H1 (cell line): ENCODE results near the gene OPCML.

Source experiments
- BACH1 ChIP-seq: IDR thresholded peaks from 2 replicates; pipeline ENCODE4 v1.6.1; 2012; ENCODE audit warnings: low read length, improper control_type of control experiment
- EP300 ChIP-seq, 2 experiments: IDR thresholded peaks; 1 replicate in 1 of 2; 2 replicates in 1 of 2; pipeline ENCODE4 v1.6.1; 2011 to 2012; ENCODE audit warnings: low read depth in 2 of 2, low read length in 2 of 2, mild to moderate bottlenecking in 2 of 2, borderline replicate concordance in 1 of 2, inconsistent platforms in 1 of 2, moderate library complexity in 1 of 2
- EZH2 ChIP-seq: fragments of 200-600 bp; sonication (generic); IDR thresholded peaks from 2 replicates; pipeline ENCODE4 v1.7.1; 2012; ENCODE audit warnings: low read depth, mild to moderate bottlenecking, moderate library complexity, low read length, inconsistent platforms; ENCODE audit not compliant: severe bottlenecking
- FOSL1 ChIP-seq: IDR thresholded peaks from 2 replicates; pipeline ENCODE4 v1.6.1; 2011; ENCODE audit warnings: mild to moderate bottlenecking, low read depth, low read length, moderate library complexity; ENCODE audit not compliant: insufficient read depth
- GABPA ChIP-seq: IDR thresholded peaks from 2 replicates; pipeline ENCODE4 v1.6.1; 2011; ENCODE audit warnings: mild to moderate bottlenecking, low read length, moderate library complexity, borderline replicate concordance; ENCODE audit not compliant: insufficient read depth
- POLR2A ChIP-seq, 2 experiments: IDR thresholded peaks; 1 replicate in 1 of 2; 2 replicates in 1 of 2; pipeline ENCODE4 v1.6.1; 2011; ENCODE audit warnings: low read depth in 2 of 2, low read length in 2 of 2, mild to moderate bottlenecking in 2 of 2; ENCODE audit errors: control extremely low read depth in 1 of 2
- POLR2AphosphoS5 ChIP-seq: IDR thresholded peaks from 2 replicates; pipeline ENCODE4 v1.6.1; 2011; ENCODE audit warnings: low read depth, low read length
- TAF1 ChIP-seq: IDR thresholded peaks from 2 replicates; pipeline ENCODE4 v1.6.1; 2011; ENCODE audit warnings: mild to moderate bottlenecking, low read depth, low read length
- TEAD4 ChIP-seq: IDR thresholded peaks from 2 replicates; pipeline ENCODE4 v1.6.1; 2012; ENCODE audit warnings: low read depth, low read length, inconsistent platforms, mixed read lengths
- ZNF274 ChIP-seq: IDR thresholded peaks from 2 replicates; pipeline ENCODE4 v1.7.0; 2012; ENCODE audit warnings: low read length, borderline replicate concordance; ENCODE audit errors: extremely low read depth
- TF ChIP-seq, protein P1 (sequence below), 3 experiments: IDR thresholded peaks; 1 replicate in 2 of 3; 2 replicates in 1 of 3; pipeline versions ENCODE4 v1.5.1 to v1.6.1; 2011; ENCODE audit warnings: low read length in 3 of 3, mild to moderate bottlenecking in 3 of 3, inconsistent platforms in 2 of 3, low read depth in 1 of 3, moderate library complexity in 1 of 3; ENCODE audit not compliant: insufficient read depth in 1 of 3; ENCODE audit errors: control extremely low read depth in 1 of 3
- TF ChIP-seq, protein P2 (sequence below): IDR thresholded peaks from 2 replicates; pipeline ENCODE4 v1.6.1; 2011; ENCODE audit warnings: low read length, improper control_type of control experiment
- TF ChIP-seq, protein P3 (sequence below): IDR thresholded peaks from 2 replicates; pipeline ENCODE4 v1.6.1; 2011; ENCODE audit warnings: low read depth, mild to moderate bottlenecking, low read length; ENCODE audit not compliant: insufficient read depth

DNA sequence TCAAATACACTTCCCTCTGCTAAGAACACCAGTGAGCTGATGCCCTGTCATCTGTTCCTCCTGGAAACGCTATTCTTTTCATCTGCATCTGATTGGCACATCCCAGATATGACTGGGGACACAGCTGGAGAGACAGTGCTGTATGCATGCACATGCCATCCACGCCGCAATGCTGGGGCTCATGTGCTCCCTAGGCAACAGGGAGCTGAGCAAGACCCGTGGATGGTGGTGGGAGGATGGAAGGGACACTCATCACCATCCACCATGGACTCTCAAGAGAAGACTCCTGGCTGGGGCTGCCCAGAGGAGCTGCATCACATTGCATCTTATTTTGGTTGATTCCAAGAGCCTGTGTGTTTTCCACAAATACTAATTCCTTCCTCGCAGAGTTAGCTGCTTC, 534.9 kb downstream of the OPCML start:
- no peak for TF ChIP-seq EZH2
- no peak for TF ChIP-seq FOSL1
- no peak for TF ChIP-seq GABPA
- no peak for TF ChIP-seq POLR2A (IDR thresholded peaks at IDR 0.05; ENCODE audit: control extremely low read depth in 1 of 2, low read depth in 2 of 2, low read length in 2 of 2)
- TF ChIP-seq, protein P1, sequence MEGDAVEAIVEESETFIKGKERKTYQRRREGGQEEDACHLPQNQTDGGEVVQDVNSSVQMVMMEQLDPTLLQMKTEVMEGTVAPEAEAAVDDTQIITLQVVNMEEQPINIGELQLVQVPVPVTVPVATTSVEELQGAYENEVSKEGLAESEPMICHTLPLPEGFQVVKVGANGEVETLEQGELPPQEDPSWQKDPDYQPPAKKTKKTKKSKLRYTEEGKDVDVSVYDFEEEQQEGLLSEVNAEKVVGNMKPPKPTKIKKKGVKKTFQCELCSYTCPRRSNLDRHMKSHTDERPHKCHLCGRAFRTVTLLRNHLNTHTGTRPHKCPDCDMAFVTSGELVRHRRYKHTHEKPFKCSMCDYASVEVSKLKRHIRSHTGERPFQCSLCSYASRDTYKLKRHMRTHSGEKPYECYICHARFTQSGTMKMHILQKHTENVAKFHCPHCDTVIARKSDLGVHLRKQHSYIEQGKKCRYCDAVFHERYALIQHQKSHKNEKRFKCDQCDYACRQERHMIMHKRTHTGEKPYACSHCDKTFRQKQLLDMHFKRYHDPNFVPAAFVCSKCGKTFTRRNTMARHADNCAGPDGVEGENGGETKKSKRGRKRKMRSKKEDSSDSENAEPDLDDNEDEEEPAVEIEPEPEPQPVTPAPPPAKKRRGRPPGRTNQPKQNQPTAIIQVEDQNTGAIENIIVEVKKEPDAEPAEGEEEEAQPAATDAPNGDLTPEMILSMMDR (IDR thresholded peaks at IDR 0.05; ENCODE audit: control extremely low read depth in 1 of 3, insufficient read depth in 1 of 3, low read depth in 1 of 3, low read length in 3 of 3), result no peak
- TF ChIP-seq EP300 (IDR thresholded peaks at IDR 0.05; ENCODE audit: borderline replicate concordance in 1 of 2, low read depth in 2 of 2, low read length in 2 of 2), result no peak
- TF ChIP-seq, protein P2, sequence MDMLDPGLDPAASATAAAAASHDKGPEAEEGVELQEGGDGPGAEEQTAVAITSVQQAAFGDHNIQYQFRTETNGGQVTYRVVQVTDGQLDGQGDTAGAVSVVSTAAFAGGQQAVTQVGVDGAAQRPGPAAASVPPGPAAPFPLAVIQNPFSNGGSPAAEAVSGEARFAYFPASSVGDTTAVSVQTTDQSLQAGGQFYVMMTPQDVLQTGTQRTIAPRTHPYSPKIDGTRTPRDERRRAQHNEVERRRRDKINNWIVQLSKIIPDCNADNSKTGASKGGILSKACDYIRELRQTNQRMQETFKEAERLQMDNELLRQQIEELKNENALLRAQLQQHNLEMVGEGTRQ, result no peak
- TF ChIP-seq TEAD4, result no peak
- no peak for TF ChIP-seq BACH1
- TF ChIP-seq TAF1, result no peak
- TF ChIP-seq ZNF274, result no peak
- no peak for TF ChIP-seq POLR2AphosphoS5
- TF ChIP-seq, protein P3, sequence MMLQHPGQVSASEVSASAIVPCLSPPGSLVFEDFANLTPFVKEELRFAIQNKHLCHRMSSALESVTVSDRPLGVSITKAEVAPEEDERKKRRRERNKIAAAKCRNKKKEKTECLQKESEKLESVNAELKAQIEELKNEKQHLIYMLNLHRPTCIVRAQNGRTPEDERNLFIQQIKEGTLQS, result no peak
